ENCODE measurements around the gene LAPTM5. TPM values are rescaled to one million over a fixed set of nuclear protein-coding genes. Genes with fewer than 3 reads are reported as not detected.

The LAPTM5 gene
- total RNA-seq, 1 donor from 2014 or later: 0.77 TPM

GRCh38 chr1:30804352-30804751, 46.8 kb upstream of the LAPTM5 start:
- no peak overlapping the region for H3K9ac ChIP-seq (ENCODE audit: low read length)
- no peak overlapping the region for H2AFZ ChIP-seq (ENCODE audit: low read depth, low read length)
- H3K4me1 ChIP-seq (ENCODE audit: insufficient read depth, low read length): peaks cover 22% of the 10 kb centered on the region
- H3K4me3 ChIP-seq (ENCODE audit: insufficient read depth, low read depth, low read length): no peak overlapping the region
- no peaks in the 10 kb centered on the region for H3K9me3 Mint-ChIP-seq (ENCODE audit: unreplicated experiment)
- peaks cover 2% of the 10 kb centered on the region for H3K27me3 ChIP-seq (ENCODE audit: insufficient read depth, low read length)
- peak overlapping the region; percentile 23 for H3K27ac Mint-ChIP-seq (ENCODE audit: unreplicated experiment)
- no peaks in the 10 kb centered on the region for H4K20me1 ChIP-seq (ENCODE audit: insufficient read depth, low read length)
- H3K27ac ChIP-seq (ENCODE audit: low read depth, low read length): no peak overlapping the region
- H3K4me2 ChIP-seq (ENCODE audit: low read length): no peak overlapping the region
- no peaks in the 10 kb centered on the region for H3K79me2 ChIP-seq (ENCODE audit: insufficient read depth, low read length)
- no peaks in the 10 kb centered on the region for H3K36me3 Mint-ChIP-seq (ENCODE audit: low read depth, unreplicated experiment)
- H3K27me3 Mint-ChIP-seq (ENCODE audit: low read depth, unreplicated experiment): peaks cover 7% of the 10 kb centered on the region
- peaks cover 45% of the 10 kb centered on the region for H3K4me1 Mint-ChIP-seq (ENCODE audit: low read depth, unreplicated experiment)
- H3K4me3 Mint-ChIP-seq (ENCODE audit: unreplicated experiment): no peak overlapping the region
- H3K9me3 ChIP-seq (ENCODE audit: insufficient read depth, low read depth, low read length): no peaks in the 10 kb centered on the region
- no peak for TF ChIP-seq CTCF (IDR thresholded peaks at IDR 0.05; ENCODE audit: insufficient read depth, low read depth, low read length)
- FAIRE-seq: no peak
- no peaks in the 10 kb centered on the region for H3K36me3 ChIP-seq (ENCODE audit: insufficient read depth, low read length)
- no peak for DNase-seq (ENCODE audit: low read depth)

- no peaks in the 10 kb centered on the region for H3K36me3 ChIP-seq (ENCODE audit: insufficient read depth, low read length)
- H3K27ac ChIP-seq (ENCODE audit: low read depth, low read length): no peak overlapping the region
- H3K36me3 Mint-ChIP-seq (ENCODE audit: low read depth, unreplicated experiment): no peaks in the 10 kb centered on the region
Observed at GRCh38 chr1:30803562-30803961, 46.0 kb upstream of the LAPTM5 start.

DNA sequence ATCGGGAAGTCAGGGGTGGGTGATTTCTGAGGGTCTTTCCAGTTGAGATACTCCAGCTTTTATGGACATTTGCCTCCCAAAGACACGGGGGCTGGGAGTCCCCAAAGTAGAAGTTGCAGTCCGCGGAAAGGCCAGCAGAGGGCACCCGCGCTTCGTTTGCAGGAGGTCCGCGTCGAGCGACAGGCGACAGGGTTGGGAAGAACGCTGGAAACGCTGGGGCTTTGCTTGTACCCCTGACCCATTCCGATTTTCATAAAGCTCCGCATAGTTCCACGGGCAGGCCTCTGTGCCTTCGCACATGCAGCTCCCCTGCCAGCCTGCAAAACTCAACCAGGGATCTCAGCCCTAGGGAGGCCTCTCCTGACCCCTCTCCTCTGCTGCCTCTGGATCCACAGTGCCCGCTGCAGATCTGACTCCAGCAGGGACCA, 44.2 kb upstream of the LAPTM5 start:
- Mint-ChIP-seq H3K9me3 (ENCODE audit: unreplicated experiment) (no peaks in the 10 kb centered on the region), H3K27ac (ENCODE audit: unreplicated experiment) (no peak overlapping the region), H3K4me1 (ENCODE audit: low read depth, unreplicated experiment) (peaks cover 31% of the 10 kb centered on the region), H3K27me3 (ENCODE audit: low read depth, unreplicated experiment) (peaks cover 9% of the 10 kb centered on the region), H3K36me3 (ENCODE audit: low read depth, unreplicated experiment) (no peaks in the 10 kb centered on the region), H3K4me3 (ENCODE audit: unreplicated experiment) (peak overlapping the region; percentile 36)
- TF ChIP-seq CTCF (IDR thresholded peaks at IDR 0.05; ENCODE audit: insufficient read depth, low read depth, low read length): peak; percentile 87
- no peak for TF ChIP-seq EZH2 (IDR thresholded peaks at IDR 0.05; ENCODE audit: insufficient read depth, low read length)
- Histone ChIP-seq H3K27me3 (ENCODE audit: insufficient read depth, low read length) (peaks cover 2% of the 10 kb centered on the region), H4K20me1 (ENCODE audit: insufficient read depth, low read length) (no peaks in the 10 kb centered on the region), H3K36me3 (ENCODE audit: insufficient read depth, low read length) (no peaks in the 10 kb centered on the region), H3K4me3 (ENCODE audit: insufficient read depth, low read depth, low read length) (no peak overlapping the region), H2AFZ (ENCODE audit: low read depth, low read length) (no peak overlapping the region), H3K9me3 (ENCODE audit: insufficient read depth, low read depth, low read length) (no peaks in the 10 kb centered on the region), H3K4me1 (ENCODE audit: insufficient read depth, low read length) (peaks cover 4% of the 10 kb centered on the region), H3K4me2 (ENCODE audit: low read length) (peak overlapping the region; percentile 26), H3K9ac (ENCODE audit: low read length) (no peak overlapping the region), H3K27ac (ENCODE audit: low read depth, low read length) (no peak overlapping the region), H3K79me2 (ENCODE audit: insufficient read depth, low read length) (no peaks in the 10 kb centered on the region)
- DNase-seq (ENCODE audit: low read depth): no peak
- FAIRE-seq: peak; percentile 17

More at GRCh38 chr1:30803562-30803961, 46.0 kb upstream of the LAPTM5 start:
- H3K4me3 Mint-ChIP-seq (ENCODE audit: unreplicated experiment): no peak overlapping the region
- H3K9ac ChIP-seq (ENCODE audit: low read length): no peak overlapping the region
- no peak overlapping the region for H3K4me2 ChIP-seq (ENCODE audit: low read length)
- H3K9me3 Mint-ChIP-seq (ENCODE audit: unreplicated experiment): no peaks in the 10 kb centered on the region
- H3K27me3 ChIP-seq (ENCODE audit: insufficient read depth, low read length): peaks cover 2% of the 10 kb centered on the region
- H2AFZ ChIP-seq (ENCODE audit: low read depth, low read length): no peak overlapping the region
- H4K20me1 ChIP-seq (ENCODE audit: insufficient read depth, low read length): no peaks in the 10 kb centered on the region
- H3K27ac Mint-ChIP-seq (ENCODE audit: unreplicated experiment): no peak overlapping the region
- H3K9me3 ChIP-seq (ENCODE audit: insufficient read depth, low read depth, low read length): no peaks in the 10 kb centered on the region
- no peaks in the 10 kb centered on the region for H3K79me2 ChIP-seq (ENCODE audit: insufficient read depth, low read length)
- no peak for TF ChIP-seq EZH2 (IDR thresholded peaks at IDR 0.05; ENCODE audit: insufficient read depth, low read length)
- TF ChIP-seq CTCF (IDR thresholded peaks at IDR 0.05; ENCODE audit: insufficient read depth, low read depth, low read length): no peak
- peaks cover 16% of the 10 kb centered on the region for H3K4me1 ChIP-seq (ENCODE audit: insufficient read depth, low read length)
- no peak for FAIRE-seq
- H3K4me3 ChIP-seq (ENCODE audit: insufficient read depth, low read depth, low read length): no peak overlapping the region
- no peak for DNase-seq (ENCODE audit: low read depth)
- H3K4me1 Mint-ChIP-seq (ENCODE audit: low read depth, unreplicated experiment): peaks cover 39% of the 10 kb centered on the region
- peaks cover 9% of the 10 kb centered on the region for H3K27me3 Mint-ChIP-seq (ENCODE audit: low read depth, unreplicated experiment)
